Measurements from ENCODE around the gene CADPS2.

The CADPS2 gene

DNA sequence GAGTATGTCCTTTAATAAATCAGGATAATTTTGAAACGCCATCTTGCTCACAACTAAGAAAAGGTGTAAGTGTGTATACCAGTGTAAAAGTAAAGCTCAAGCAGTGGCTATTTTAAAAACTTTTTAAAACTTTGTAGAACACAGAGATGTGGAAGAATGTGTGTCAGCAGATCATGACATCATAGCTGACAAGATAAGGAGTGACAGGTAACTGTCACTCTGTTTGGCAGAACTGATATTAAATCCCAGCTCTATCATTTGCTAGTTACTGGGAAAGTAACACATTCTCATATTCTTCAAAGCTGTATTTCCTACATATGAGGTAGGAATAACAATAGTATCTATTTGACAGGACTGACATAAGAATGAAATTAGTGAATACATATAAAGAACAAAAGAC lies 119.7 kb downstream of the CADPS2 start:
- no peak for DNase-seq

DNA sequence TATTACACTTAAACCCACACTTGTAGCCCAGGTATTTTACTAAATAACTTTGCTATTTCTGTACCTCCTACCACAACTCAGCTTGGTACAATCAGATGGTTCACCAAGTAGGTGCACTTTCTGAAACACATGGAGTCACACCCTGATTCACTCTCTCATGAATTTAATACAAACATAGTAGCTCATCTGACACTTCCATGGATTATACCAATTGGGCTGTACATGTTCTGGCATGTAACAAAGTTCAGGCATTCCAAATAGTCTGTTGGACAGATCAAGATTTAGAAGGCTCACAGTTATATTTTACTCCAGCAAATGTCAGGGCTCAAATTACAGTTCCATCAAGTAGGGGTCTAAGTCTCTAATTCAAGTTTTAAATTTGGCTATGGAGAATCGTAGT lies 121.4 kb downstream of the CADPS2 start:
- DNase-seq = no peak

DNA sequence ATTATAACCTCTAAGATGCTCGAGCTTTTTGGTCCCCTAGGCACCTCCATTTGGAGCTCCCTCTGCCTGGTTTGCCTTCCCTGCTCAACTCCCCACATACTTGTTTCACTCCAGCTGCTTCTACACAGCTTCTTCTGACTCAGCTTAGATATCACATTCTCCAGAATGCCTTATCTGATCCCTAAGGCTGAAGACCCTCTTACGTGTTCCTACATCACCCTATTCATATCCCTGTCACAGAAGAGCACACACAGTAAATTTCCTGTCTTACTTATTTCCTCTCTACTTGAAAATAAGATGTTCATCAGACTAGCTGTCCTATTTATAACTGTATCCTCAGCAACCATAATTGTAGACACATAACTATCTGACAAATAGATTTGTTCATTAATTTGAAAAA lies 122.2 kb downstream of the CADPS2 start:
- no peak for DNase-seq

DNA sequence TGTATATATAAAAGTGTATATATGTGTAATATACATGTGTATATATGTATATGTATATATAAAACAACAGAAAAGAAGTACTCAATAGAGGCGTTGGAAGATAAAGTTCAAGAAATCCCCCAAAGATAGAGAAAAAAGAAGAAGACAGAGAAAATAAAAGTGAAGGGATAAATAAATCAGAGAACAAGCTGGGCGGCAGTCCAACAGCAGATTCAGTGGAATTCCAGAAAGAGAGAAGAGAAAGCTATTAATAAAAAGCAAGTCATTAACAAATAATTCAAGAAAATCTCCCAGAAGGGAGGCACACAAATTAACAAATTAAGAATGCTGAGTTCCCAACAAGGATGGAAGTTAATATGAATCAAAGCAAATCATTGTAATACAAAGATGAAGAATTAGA lies 124.2 kb downstream of the CADPS2 start:
- DNase-seq = no peak

DNA sequence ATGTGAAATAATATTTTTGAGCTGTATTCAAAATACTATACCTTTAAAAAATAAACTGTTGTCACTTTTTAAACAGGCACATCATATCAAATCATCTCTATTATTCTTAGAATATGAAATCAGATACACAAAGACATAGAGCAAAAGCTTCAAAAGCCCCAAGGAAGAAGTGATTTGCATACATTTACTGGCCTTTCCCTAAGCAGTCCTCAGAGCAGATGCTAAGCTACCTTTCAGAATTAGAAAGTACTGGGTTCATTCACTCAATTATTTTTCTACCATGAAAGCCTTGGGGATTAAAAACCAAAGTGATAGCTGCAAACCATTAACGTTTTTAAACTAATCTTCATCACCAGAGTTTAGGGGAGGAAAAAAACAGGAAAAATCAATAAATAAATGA lies 127.8 kb downstream of the CADPS2 start:
- DNase-seq = no peak

DNA sequence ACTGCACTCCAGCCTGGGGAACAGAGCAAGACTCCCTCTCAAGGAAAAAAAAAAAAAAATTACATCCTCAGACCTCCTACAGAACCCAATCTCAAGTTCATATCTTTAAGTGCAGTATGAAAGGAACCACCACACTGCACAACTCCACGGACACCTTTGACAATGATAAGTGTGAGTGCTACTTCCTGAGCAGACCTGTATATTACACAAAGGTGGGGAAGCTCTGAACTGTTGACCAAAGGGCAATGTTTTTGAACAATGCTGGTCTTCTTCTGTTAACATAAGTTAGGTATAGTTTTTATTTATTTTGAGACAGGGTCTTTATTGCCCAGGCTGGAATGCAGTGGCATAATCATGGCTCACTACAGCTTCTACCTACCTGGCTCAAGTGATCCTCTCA lies 129.4 kb downstream of the CADPS2 start:
- no peak for DNase-seq

DNA sequence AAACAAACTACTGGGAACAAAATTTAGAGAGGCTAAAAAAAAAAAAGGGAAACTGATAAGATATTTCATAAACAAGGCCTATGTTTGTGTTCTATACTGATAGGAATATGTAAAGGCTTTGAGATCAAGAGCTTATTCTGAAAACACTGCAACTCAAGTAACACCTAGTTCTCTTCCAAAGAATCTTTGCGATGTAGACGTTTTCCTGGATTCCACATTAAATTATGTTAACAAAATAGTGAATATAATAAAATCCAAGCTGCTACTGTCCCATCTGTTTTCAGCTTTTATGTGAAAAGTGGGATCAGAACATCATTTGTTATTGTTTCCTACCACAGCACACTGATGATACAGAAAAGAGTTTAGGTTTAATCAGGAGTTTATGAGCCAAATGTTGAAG lies 130.6 kb downstream of the CADPS2 start:
- DNase-seq = no peak

DNA sequence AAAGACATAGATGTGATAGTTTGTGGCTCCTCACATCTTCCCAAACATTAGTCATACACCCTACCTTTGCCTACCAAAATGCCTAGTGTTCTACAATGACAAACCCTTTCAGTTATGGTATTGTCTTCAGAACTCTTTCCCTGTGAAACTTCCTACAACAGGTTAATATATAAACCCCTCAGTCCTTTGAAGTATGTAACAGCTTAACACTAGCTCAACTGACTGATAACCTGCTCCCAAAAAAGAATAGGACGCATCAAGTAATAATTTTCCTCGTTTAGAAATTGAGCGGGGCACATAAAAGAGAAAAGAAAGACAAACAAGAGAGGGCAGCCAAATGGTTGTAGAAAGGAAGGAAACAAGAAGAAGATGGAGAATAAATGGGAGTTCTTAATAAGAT lies 133.7 kb downstream of the CADPS2 start:
- no peak for DNase-seq

DNA sequence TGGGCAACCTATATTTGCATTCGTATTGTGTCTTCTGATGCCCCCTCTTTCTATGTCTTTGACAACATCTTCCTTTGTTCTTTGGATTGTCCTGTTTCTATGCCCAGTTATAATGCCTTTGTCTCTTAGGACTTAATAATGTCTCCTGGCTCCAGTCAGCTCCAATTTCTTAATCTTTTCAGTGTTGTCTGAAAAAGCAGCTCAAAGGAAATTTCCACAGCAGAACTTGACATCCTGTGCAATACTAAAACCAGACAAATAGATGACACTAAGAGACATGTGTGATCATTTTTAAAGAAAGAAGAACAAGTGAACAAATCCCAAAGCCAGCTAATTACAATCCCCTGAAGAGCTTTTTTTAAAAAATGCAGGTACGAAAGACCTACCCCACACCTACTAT lies 135.9 kb downstream of the CADPS2 start:
- no peak for DNase-seq

DNA sequence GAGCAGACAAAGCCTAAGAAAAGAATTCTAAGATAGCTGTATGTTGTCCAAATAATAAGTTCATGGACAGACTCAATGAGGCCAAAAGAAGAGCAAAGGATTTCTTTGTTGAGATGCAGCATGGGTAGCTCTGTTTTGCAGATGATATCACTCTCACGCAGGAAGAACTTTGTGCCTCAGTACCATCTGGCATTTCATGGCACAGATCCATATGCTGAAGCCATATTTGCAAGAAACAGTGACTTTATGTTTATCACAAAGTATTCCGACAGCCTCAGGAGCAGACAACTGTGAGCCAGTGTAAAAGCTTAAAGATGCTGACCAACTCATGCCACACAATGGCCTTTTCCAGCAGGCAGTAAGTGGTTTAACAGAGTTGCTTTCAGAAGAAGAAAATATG lies 138.1 kb downstream of the CADPS2 start:
- no peak for DNase-seq

DNA sequence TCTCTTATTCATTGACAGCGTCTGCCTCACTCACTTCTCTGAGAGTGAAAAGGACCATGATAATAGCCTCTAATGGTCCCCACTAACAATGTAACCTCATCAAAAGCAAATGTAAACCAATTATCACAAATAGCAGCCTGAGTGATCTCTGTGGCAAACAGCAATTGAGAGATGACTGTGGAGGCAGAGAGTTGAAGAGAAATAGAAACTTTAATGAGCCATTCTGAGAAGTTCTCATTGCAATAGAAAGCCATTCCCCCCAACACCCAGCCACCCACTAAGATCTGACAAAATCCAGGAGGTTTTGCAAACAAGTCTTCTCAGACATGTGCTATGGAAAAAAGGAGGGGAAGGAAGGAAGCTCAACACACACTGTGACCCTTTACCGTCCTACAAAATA lies 139.3 kb downstream of the CADPS2 start:
- no peak for DNase-seq

DNA sequence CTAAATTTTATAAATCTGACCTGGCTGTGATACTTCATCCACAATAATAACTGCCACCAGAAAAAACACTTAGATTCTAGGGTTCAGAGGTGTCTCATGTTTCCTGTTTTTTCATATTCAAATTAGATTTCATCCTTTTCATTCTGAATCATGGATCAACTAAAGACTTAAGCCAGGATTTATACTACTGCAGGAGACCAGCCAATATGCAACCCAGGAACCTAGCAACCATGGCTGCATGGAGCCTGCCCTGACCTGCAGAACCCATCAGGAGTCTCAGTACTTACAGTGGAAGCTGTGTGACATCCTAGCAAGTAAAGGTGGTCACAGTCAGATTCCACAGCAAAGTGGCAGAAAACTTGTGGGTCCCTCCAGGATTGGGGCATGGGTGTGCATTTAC lies 143.0 kb downstream of the CADPS2 start:
- no peak for DNase-seq

DNA sequence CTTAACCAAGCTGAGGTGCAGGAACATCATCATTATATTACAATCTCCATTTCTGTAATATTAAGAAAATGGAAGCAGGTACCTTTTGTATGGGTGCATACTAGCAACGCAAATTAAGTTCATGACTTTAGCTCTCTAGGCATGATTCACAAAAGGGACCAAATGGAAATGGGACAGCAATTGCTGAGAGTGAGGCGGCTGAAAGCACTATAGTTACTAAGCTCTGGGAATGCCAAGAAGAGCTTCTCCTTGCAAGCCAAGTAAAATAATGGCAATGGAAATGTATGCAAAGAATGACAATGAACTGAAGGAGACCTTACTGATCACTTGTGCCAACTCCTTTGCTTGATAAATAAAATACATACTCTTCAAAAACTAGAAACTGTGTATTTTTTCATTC lies 147.3 kb downstream of the CADPS2 start:
- DNase-seq = no peak

DNA sequence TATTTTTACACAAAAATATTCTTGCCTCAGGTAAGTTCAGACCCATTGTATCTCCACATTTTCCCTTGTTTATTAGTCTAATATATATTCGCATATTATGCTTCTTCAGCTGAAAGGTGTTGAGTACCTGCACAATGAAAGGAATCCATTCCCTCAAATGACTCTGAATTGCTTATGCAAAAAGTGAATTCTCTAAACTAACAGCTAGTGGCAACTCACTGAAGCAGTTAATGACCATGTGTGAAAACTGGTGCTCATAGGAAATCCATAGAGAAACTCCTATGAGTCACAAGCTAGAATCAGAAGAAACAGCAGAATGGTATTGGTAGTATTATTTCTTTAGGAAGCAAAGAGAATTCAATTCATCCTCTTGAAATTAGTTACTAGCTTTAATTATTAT lies 150.1 kb downstream of the CADPS2 start:
- no peak for DNase-seq

DNA sequence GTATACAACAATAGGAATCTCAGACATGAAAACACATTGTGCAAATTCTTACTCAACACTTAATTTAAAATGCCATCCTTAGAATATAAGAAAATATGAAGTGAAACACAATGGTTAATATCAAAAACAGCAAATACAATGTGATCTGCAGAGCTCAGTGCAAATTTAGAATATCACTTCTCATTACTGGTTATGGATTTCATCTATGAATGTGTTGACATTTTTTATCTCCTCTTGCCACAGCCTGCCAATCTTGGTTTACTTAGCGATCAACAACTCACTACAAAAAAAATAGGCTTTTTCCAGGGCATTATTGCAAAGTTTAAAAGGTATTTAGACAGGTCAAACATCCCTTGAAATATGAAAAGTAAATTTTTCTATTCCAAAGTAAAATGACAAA lies 158.5 kb downstream of the CADPS2 start:
- no peak for DNase-seq

DNA sequence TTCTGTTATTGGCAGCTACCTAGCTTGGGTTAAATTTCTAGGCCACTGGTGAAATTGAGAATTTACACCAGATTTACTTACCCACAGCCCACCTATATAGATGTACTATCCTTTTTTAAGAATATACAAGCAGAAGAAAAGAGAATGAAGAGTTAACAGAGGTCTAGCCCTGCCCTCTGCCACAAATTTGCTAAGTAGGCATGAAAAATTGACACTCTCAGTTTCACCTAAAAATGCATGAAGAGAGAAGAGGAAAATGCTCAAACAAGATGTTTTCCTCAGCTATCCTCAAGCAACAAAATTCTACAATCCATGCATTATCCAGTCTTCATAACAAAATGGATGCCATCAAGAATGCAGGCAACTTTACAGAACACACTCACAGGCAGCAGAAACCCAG lies 158.9 kb downstream of the CADPS2 start:
- no peak for DNase-seq

DNA sequence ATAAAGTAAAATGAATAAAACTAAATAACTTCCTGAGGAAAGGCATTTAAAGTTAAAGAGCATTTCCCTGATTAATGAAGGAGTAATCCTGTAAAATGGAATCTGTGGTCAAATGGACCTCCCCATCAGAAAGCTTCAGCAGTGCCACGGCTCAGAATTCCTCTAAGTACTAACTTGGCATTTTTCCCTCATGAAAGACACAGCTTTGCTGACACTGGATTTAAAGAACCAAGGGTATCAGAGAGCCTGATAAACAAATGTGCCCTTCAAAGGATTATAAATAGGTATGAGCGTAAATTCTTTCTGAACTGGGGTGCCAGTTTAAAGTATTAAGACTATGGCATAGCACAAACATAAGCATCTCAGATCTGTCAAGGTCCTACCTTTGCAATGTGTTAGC lies 159.4 kb downstream of the CADPS2 start:
- no peak for DNase-seq

DNA sequence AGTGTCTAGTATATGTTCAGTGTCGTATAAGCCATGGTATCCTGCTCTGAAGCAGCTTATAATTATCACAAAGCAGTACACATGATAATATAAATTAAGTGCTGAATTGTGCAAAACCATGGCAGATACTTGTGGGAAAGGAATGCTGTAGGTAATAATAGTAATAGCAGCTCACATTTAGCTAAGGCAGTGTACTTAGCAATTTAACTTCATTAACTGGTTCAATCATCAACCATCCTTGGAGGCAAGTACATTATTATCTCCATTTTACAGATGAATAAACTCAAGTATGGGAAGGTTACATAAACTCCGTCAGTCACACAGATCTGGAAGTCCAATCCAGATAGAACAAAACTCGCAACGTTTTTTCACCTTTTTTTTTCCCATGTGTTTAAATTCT lies 161.9 kb downstream of the CADPS2 start:
- no peak for DNase-seq

DNA sequence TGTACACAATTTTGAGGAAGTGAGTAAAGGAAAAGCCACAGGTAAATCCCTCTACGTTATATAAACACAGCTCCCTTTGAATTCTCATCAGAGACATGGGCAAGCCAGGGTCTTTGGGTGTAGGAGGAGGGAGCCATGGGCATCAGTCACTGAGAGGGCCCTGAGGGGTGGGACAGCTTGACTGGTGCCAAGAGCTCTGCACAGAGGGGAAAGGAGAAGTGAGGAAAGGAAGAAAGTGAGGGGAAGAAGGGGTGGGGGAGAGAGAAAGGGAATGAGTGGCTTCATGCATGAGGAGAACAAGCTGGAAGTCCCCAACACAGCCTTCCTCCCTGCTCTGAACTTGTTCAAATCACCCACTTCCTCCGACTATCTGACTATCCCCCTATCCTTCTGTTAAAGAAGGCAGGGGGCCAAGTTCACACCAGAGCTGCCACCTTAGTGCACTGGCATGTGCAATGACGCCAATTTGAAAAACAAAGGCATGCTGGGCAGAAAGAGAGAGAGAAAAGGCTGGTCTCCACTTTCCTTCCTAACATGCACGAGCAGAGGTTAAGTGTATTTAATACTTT lies 167.2 kb downstream of the CADPS2 start:
- DNase-seq = no peak

DNA sequence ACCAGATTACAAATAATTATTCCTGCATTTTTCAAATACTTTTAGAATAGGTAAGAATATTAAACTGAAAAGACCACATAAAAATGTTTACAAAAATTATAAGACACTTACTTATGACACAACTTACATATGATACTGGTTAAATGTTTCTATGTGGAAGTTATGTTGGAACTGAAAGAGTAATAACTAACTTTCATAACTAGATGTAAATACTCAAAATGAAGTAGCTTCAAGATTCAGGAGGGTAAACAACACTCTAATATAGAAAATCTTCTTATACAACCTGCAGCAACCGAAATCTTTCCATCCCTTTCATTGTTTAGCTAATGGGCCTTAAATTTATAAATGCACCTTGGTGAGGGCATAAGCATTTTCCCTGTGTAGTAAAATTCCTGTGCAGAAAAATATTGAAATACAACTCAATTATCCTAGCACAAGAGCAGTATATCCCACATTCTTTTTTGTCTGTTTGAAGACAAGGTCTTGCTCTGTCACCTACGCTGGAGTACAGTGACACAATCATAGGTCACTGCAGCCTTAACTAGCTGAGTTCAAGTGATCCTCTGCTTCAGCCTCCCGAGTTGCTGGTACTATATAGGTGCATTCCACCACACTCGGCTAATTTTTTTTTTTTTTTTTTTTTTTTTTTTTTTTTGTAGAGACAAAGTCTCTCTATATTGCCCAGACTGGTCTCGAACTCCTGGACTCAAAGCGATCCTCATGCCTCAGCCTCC lies 168.7 kb downstream of the CADPS2 start:
- DNase-seq = no peak

DNA sequence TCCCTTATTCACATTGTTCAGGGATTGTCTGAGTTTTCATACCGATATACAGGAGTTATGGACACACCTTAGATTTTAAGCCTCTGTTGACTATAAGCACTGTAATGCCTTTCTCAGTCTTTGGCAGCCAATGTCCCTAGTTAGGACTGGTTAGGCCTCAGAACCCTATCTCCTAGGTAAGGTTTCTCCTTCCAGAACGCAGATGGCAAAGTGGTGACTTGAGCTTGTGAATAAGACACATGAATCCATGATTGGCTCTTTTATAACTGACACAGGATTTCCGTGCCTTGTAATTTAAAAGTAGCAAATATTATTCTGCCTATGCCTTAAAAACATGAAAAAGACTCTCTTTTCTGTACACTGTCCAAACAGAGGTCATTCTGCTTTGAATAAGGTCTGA lies 171.1 kb downstream of the CADPS2 start:
- no peak for DNase-seq

DNA sequence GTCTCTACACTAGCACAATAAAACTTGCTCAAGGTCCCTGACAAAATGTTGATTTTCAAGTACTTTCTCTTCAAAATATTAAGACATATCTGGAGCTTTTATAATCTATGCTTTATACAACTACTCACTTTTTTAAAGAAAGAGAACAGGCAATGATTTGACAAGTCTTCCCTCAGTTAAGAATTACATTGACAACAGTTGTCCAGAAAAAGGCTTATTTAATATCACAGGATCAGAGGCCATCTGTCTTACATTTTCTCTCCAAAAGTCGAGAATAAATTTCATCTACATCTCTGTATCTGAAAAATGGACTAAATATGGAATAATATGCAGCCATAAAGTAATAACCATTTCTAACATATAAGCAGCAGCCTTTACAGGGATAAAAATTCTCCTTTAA lies 175.3 kb downstream of the CADPS2 start:
- DNase-seq = no peak

DNA sequence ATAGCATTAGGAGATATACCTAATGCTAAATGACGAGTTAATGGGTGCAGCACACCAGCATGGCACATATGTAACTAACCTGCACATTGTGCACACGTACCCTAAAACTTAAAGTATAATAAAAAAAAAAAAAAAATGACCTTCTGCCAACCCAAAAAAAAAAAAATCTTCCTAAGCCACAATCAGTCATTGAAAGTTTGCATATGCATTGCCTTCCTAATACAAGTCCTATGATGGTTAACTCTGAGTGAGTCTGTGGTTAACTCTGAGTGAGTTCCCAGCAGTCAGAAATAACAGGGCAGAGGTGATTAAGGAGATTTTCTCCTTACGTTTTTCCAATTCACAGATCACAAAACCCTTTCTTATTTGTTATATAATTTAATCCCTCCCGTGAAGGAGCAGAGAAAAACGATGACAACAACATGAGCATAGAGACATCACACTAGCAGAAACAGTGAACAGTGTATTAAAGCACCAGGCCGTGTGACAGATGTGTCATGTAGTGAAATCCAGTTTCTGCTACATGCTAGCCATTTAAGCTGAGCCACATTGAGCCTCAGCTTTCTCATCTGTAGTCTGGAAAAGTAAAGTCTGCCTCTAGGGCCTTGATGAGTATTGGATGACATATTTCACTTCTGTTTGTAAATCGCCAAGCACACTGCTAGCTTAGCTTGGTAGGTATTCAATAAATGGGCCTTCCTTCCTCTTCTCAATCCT lies 176.2 kb downstream of the CADPS2 start:
- DNase-seq = no peak

DNA sequence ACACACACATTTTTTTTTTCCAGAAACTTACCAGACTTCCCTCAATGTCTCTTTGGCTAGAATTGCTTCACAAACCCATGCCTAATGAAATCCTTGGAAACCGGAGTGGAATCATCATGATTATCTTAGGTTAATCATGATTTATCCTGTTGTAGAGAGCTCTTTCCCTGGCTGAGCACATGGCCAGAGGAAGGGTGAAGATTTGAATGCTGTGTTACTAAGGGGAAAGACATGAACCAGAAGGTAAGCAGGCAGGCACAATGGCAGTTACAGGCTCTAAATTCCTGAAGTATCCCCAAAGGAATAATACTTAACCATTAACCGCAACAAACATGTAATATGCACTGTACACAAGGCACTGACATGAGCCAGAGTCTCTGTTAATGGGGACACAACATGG lies 179.4 kb downstream of the CADPS2 start:
- no peak for DNase-seq
